Lower leg skin (tissue), 3 donors: Measurements from ENCODE around the gene TSEN2.

Experiments used
- CTCF ChIP-seq, 3 donors: fragments of 450-650 bp; IDR thresholded peaks; one replicate each; pipeline ENCODE4 v1.5.1; 2016; ENCODE audit warnings: antibody characterized with exemption in 3 of 3, mild to moderate bottlenecking in 3 of 3, moderate library complexity in 2 of 3
- POLR2A ChIP-seq, 2 donors: fragments of 450-650 bp; IDR thresholded peaks; one replicate each; pipeline ENCODE4 v1.6.1; 2016 to 2017; ENCODE audit warnings: antibody characterized with exemption in 2 of 2, mild to moderate bottlenecking in 1 of 2, moderate library complexity in 1 of 2

GRCh38 chr3:12579456-12579855 is 95.2 kb downstream of the TSEN2 start:
- no peak for TF ChIP-seq CTCF (IDR thresholded peaks at IDR 0.05)
- no peak for TF ChIP-seq POLR2A (IDR thresholded peaks at IDR 0.05)
